NCI-H2171 (cell line): ENCODE measurements around the gene STARD13.

Source experiments
- DNase-seq: peaks from one replicate; lab custom pipeline; 2025; lab: John Stamatoyannopoulos, UW

The STARD13 gene

DNA sequence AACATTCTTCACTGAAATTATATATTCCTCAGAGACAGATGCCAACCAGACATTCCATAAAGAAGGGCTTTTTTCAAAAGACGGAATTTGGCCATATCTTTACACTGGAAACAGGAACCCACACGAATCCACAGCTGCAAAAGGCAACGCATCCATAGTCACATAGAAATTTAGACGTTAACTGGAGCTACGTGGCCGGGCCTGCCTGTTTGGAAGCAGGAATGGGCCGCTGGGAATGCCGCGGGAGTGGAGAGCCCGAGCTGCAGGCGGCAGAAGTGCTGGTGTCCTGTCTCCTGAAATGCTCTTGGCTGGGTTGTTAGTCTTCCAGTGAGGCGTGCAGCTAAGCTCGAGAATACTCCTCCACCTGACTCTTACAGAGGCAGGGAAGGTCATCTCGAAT lies 147.1 kb downstream of the STARD13 start:
- DNase-seq: no peak

DNA sequence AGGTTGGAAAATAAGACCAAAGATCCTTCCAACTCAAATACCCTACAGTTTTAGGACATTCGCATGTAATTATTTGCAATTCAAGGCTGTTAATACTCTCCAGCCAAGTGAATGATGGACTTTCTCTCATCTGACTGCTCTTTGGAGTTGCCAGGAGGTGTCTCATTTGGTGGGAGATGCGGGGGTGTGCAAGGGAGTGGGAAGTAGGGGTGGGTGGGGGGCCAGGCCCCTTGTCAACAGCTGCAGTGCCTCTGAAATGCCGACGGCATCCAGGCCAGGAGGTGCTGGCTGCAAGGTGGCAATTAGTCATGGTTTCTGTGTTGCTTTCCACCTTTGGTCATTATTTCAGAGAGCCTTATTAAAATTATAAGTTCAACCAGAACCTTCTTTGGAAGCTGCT lies 147.8 kb downstream of the STARD13 start:
- no peak for DNase-seq

DNA sequence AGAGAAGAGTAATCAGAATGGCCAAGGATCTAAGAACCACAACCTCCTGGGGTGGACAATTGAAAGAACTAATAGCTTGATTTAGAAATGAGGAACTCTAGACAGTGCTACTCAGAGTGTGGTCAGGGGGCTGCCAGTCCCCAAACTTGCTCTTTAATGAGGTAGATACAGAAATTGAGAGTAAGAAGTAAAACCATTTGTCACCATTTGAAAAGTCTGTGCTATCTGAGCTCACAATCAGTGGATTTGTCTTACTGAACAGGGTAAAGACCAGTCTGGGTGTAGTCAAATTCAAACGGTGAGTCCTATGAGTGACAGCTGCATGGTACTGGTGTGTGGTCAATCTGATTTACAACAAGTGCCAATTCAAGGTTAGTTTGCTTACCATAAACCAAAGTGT lies 150.5 kb downstream of the STARD13 start:
- DNase-seq: no peak

DNA sequence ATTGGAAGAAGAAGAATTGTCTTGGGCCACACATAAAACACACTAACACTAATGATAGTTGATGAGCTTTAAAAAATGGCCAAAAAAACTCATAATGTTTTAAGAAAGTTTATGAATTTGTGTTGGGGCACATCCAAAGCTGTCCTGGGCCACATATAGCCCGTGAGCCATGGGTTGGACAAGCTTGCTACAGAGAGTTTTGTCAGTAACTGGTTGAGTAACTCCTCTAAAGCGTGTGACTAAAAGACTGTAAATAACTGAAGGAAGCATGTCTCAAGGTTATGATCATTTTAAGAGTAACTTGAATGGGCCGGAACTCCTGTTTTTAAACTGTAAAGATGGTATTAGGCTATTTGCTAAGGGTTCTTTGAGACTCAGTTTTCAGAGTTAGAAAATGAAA lies 151.3 kb downstream of the STARD13 start:
- DNase-seq: no peak

DNA sequence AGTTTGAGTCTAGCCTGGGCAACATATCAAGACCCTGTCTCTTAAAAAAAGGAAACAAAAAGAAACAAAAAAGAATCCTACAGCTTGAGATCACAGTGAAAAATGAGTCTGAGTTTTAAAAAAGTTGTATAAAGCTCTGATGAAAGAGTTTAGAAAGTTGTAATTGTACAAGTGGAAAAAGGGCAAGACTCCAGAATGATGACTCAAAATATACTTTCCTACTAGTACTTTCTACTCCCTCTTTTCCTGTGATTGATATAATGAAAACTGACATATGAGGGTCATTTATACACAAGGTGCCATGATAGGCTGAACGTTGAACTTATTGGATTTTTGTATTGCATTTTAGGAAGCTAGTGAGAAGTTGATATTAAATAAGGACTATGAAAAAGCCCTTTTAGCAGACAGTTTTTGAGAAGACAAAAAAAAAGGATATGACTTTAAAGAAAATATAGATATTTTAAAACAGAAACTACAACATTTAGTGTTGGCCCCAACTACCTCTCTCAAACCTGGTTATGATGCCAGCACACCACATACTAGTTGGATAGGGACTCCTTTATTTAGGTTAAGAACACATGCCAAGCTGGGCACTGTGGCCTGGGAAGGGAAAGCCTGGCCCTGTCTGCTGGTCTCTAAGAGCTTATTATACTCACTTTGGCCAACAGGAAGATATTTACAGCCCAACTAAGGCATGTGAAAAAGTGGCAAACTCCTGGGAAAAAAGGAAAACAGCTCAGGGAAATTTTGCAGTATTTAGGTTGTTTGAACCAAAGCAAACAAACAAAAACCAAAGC lies 152.7 kb downstream of the STARD13 start:
- no peak for DNase-seq

DNA sequence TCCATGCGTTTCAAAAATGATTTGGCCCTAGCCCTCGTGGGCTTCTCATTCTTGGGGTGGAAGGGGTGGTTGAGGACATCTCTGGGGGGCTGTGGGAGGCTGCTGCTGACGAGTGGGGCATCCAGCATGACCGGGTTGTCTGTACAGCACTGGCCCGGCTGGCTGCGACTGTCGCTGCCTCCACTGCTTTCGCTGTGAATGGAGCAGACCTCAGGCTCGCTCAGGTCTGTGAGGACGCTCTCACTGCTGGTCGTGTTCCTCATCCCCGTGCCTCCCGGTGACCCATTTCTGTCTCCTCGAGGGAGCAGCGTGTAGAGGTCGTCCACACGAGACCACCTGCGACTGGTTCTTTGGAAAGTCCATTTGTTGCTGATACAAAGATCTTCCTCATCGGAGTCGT lies 155.7 kb downstream of the STARD13 start:
- no peak for DNase-seq

DNA sequence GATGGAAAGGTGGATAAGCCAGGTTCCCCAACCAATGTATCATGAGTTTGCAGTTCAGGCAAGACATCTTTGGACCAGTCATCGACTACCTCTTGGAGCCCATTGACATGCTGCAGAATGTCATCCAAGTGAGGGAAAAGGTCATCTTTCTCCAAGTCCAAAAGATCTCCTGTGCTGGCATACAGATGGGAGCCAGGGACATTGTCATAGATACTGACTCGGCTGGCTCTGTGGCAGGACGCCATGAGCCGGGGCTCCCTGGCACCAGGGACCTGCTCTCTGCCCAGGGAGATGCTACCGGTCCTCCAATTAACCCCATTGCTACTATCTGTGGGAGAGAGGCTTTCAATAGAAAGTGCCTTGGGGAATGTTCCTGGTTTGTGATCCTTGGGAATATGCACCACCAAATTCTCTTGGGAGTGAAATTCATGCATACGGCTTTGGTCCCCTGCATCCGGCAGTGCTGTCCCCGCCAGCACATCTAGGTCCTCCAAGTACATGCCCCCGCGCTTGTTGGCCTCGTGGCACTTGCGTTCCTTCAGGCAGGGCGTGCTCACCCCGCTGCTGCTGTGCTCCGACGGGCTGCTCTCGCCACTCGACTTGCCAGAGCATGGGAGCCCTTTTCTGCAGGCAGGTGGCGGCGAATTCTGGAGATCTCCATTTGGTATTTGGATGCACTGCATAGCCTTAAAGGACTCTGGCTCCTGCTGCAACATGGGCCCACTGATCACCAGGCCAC lies 156.3 kb downstream of the STARD13 start:
- no peak for DNase-seq

DNA sequence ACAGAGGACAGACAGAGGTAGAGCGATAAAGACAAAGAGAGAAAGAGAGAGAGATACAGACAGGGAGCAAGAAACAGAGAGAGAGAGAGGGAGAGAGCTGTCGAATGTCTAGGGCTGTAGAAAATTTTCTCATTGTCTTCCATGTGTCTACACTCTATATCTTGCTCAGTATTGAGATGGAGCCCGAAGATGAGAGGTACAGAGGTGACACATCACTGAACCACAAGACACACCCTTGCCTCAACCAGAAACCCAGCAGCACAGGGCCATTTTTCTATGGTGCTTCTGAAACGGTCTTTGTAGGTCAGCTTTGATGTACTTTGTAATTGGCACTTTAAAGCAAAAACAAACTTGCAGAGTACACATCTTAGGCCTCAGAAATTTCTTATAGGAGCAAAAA lies 157.4 kb downstream of the STARD13 start:
- DNase-seq: no peak

DNA sequence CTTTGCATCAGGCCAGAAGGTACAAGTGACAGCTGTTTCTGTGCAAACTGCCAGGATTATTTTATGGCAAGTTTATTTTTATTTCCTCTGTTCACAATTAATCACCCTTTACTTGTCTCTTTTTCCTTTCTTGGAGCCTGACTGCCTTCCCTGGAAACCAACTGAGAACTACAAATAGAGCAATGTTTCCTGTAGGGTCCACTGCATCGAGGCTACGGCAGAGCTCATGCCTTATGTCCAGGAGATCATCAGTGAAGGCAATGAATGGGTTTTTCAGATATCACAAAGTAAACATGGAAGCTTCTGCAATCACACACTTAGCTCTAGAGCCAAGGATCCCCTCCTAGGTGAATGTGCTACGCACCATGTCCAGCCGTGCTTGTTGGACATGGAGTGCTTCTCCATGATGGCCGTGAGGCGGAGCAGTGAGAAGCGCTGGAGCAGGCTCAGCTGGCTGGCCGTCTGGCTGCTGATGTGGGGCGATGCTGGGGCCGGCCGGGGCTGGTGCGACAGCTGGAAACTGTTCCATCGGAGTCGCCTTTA lies 158.5 kb downstream of the STARD13 start:
- DNase-seq: no peak

DNA sequence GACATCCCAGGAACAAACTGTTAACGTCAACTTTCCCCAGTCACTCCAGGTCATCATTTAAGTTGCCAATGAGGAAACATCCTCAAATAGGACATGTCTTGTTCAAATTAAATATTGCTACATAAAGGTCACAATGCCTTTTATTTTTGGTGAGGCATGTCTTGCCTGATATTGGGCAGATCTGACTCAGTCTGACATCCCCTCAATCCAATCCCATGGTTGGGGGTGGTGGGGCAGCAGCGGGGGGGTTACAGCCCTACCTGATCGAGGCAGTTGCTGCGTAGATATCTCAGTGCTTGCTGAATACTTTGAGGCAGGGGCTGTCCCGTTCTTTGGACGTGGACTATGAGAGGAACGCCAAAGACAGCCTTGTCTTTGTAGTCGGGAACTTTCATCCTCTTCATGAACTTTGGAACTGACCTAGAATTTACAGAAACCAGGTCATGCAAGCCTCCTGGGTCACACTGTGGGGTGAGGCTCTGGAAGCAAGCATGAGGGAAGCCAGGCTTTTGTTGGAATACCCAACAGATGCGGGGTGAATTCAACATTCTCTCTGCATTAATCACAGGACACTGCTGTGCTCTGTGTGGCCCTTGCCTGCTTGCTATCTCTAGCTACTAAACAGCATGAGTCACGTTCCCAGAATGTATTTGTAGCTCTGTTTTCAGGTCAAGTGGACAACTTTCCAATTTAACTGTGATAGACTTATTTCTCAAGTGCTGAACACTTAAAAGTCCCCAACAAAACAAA lies 159.6 kb downstream of the STARD13 start:
- DNase-seq: no peak

DNA sequence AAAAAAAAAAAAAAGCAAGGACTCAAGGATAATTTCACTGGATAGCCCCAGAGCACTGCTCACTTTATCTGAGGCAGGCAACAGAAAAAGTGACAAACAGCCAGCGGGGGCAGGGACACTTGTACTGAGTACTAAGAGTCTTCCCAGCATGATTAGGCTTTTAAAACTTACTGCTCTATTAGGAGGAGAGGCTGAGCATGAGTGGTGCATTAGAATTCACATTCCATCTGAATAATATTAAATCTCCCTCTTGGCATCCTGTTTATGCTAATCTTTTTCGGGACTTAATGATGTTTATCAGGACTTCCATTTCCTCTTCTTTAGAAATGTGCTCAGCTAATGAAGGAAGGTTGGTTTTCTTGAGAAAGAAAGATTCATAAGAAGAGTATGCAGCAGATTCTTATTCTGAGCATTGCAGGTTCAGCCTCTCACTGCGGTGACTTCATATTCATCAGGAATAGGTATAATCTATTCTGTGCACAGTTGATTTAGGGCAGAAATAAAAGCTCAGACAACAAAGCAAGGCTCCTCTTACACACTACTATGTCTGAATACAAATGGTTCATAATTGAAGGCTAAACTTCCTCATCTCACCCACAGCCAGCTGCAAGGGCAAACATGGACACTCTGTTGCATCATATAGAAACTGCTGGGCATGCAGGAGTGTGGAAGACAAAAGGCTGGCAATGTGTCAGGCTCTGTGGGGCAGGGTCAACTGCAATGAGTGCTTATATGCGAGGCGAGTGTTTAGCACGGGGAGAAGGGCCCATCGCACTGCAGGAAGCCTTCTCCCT lies 162.3 kb downstream of the STARD13 start:
- DNase-seq: no peak

DNA sequence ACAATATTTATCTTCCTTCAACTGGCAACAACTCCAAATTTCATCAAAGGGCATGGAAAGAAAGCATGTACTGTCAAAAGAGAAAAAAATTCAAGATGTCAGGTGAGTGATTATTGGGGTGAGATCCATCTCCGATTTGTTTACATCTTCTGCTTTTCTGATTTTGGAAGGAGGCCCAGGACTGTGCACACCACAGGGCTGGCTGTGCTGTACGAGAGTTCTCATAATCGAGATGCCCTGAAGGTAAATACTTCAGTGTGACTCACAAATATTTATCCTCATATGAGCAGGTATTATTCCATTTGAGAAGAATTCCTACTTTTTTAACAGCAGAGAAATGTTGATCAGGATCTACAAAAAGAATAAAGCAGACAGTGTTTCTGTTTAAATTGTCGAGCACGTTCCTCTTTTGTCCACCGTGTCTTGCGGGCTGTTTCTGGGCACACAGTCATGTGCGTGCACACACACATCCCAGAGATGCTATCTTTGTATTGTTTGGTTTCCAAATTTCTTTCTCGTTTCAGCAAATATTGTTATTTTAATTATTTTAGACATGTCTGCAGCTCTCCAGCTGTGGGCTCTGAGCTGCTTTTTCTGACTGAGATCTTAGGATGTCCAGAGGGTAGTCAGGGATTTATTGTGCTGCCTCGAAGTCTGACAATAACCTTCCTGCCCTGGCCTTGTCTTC lies 165.6 kb downstream of the STARD13 start:
- no peak for DNase-seq

DNA sequence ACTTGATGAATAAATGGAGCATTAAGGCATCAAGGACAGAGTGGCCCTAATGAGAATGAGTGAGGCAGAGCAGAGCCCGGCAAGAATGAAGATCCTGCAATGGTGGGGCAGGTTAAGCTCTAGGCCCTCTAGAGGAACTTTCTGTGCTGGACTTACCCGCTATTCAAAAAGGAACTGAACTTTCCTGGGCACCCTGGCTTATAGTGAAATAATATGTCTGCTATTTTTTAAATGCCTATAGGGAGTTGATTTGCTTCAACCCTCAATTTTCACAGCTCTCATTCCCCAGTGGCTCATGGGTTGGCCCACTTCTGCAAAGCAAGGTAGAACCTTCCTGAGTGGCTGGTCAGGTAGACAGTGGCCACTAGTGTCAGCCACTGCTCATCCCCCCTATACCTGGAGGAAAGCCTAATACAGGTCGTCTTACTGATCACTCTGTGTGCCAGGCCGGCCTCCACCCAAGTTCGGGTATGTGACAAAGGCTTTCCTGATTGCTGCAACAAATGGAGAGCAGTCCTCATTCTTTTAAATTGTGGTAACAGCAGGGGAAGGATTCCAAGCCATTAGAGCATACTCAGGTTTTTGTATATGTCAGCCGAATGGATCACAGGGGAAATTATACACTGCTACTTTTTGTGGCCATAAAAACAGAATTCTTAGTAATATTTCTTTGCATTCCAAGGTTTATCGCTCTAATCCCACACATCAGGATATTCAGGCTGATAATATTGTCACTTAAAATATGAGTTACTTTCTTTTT lies 166.4 kb downstream of the STARD13 start:
- DNase-seq: no peak

DNA sequence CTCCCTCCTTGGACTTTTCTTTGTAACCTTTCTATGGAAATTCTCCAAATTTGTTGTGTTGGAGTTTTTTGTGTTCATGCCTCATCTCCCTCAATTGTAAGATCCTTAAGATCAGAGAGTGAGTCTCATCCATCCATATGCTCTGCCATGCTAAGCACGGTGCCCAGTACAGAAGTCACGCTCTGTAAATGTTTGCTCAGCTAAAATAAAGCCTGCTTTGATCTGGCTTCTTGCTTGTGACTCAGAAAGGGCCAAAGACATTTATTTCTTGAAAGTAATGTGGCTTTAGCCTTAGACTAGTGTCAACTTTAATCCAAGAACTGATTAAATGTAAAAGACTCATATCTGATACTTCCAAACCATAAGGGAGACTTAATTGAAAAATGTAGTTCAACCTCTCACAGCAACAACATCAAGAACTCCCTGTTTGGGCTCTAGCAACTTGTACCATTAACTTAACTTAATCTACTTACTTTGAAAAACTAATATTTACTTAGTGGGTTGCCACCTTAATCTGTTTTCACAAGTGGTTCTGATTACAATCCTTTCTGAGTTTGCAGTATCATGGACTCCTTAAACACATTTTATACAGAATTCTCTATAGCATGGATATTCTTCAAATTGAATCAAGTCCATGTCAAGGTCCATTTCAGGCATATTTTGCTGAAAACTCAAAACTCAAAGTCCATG lies 169.1 kb downstream of the STARD13 start:
- DNase-seq: no peak

DNA sequence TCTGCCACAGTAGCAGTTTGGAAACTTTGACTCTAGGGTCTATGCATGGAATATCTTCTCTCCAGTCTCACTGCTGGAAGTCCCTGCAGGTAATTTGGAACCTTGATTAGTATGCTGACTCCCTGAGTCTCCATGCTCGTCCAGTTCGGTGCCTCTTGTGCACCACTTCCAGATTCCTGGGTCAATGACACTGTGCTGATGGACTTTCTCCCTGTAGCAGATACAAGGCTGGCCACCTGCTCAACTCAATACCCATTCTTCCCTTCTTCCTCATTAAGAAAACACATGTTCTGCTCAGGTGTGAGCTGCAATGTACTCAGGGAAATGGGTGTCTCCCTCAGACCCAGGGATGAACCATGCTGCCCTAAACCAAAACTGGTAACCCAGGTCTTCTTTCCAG lies 170.3 kb downstream of the STARD13 start:
- DNase-seq: no peak

DNA sequence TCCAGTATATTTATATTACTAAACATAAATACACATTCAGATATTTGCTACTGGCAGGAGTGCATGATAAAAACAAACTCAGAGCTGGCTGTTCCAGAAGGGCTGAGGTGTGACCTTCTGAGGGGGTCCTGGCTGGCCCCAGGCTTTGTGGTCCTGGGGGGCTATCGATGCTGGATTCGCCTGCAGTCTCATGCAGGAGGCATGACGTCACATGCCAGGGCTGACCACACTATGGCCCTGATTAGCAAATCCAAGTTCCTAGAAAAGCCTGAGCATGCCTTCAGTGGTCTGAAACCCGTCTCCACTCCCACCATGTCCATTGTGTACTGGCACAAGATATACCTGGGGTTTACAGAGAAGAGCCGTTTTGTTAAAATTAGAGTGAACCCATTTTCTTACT lies 171.4 kb downstream of the STARD13 start:
- no peak for DNase-seq

DNA sequence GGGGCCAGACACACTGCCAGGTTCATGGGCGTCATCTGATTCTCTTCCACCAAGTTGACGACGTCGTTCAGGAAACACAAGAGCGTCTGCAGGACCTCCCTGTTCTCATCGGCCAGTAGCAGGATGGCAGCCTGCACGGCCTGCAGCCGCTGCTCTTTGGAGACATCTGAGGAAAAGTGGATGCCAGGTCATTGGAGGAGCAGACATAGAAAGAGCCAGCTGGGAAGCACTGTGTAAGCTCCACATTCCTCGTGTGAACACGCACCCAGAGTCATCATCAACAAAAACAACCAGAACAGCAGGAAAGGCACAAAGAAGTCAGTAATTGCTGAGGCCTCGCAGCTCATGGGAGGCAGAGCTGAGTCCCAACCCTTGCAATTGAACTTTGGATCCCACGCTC lies 172.8 kb downstream of the STARD13 start:
- DNase-seq: no peak

DNA sequence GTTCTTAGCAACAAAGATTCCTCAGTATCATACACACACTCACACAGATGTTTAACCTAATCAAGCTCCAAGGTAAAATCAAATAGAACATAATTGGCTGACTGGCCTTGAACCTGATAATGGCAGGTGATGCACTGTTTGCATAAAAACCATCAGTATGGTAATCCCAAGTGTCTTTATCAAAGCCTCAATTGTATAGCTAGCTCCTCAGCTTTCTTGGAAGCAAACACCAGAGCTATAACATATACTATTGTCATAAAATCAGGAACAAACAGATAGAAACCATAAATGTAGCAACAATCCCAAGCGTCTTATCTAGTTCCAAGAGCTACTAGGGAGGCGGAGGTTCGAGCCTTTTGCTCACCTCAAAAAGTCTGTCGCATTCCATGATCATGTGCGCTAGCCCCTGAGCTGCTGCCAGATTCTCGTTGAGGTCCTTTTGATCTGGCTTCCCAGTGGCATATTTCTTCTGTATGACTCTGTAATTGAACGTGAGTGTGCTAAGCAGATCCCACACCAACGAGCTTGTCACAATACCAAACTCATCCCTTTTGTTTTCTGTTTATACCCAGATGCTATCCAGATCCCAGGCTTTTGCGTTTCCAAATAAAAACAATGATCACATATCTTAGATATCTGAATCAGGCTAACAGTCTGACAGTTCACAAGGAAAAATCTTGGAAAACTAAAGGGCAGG lies 174.0 kb downstream of the STARD13 start:
- DNase-seq: no peak

DNA sequence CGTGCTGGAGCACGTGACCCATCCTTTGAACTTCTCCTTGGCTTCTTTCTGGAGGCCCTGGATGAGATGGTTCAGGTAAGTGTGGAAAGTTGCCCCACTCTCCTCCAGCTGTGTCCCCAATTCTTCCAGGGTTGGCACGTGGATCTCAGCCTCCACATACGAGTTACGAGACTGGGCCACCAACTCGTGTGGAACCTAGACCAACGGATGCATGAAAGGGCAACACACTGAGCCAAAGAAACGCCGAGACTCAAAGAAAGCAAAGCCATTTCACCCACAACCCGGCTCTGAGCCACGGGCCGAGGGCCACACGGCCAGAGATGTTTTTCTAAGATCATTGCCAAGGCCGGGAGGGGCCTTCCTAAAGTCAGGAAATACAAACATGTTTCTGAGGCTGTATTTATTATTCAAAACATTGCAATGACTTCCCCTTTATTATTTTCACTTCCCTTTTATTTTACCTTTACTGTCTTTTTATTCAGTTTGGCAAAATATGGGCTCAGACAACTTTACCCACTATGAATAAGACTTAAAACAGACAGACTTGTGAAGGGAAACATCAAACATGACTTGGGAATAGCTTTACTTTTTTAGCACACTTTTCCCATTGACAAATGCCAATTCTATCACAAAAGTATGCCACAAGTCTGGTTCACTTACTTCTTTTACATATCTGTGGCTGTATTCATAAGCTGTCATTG lies 174.7 kb downstream of the STARD13 start:
- no peak for DNase-seq
